Keratinocyte (primary cell): ENCODE data around the gene STS. TPM values are rescaled to one million over a fixed set of nuclear protein-coding genes. Genes with fewer than 3 reads are reported as not detected.
"Not testable (repeated sequence)": the region's sequence is repeated elsewhere in the genome, so short reads cannot be mapped to it uniquely, and the experiment has no call there.

Experiments used
- DNase-seq: peaks from one replicate; pipeline ENCODE4 v3.0.0-alpha.2; 2011; ENCODE audit warnings: low read depth, missing footprints, low spot score
- FAIRE-seq: peaks from 2 replicates; lab custom pipeline; 2011; peaks lifted over from hg19 to GRCh38; lab: Jason Lieb, UNC
- H2AFZ ChIP-seq: 2 replicates; pipeline ENCODE4 v1.6.0; 2012; ENCODE audit warnings: low read length, control low read depth, inconsistent platforms; ENCODE audit not compliant: control insufficient read depth
- H3K27ac ChIP-seq: 2 replicates; pipeline ENCODE4 v1.5.1; 2011; ENCODE audit warnings: low read length; ENCODE audit not compliant: control insufficient read depth, insufficient read depth
- H3K27me3 ChIP-seq: 3 replicates; pipeline ENCODE4 v1.6.0; 2011; ENCODE audit warnings: low read length; ENCODE audit not compliant: control insufficient read depth, insufficient read depth; ENCODE audit errors: extremely low read depth
- H3K36me3 ChIP-seq, 2 experiments: 2 replicates in 1 of 2; 3 replicates in 1 of 2; pipeline ENCODE4 v1.5.1; 2011; ENCODE audit warnings: low read length in 2 of 2, mild to moderate bottlenecking in 1 of 2; ENCODE audit not compliant: control insufficient read depth in 2 of 2, insufficient read depth in 2 of 2; ENCODE audit errors: extremely low read depth in 1 of 2
- H3K4me1 ChIP-seq: 3 replicates; pipeline ENCODE4 v1.5.1; 2011; ENCODE audit warnings: low read length; ENCODE audit not compliant: control insufficient read depth, insufficient read depth; ENCODE audit errors: extremely low read depth
- H3K4me2 ChIP-seq: 3 replicates; pipeline ENCODE4 v1.6.0; 2011; ENCODE audit warnings: low read depth, low read length; ENCODE audit not compliant: control insufficient read depth, insufficient read depth; ENCODE audit errors: extremely low read depth
- H3K4me3 ChIP-seq, 3 experiments: fragments of 200-600 bp in 1 of 3; sonication (generic) in 1 of 3; 2 replicates in 2 of 3; 3 replicates in 1 of 3; pipeline ENCODE4 v1.5.1; 2011 to 2016; ENCODE audit warnings: low read length in 3 of 3, mild to moderate bottlenecking in 3 of 3, control low read depth in 2 of 3, inconsistent platforms in 1 of 3, low read depth in 1 of 3, mixed read lengths in 1 of 3, mixed run types in 1 of 3, moderate library complexity in 1 of 3; ENCODE audit not compliant: control insufficient read depth in 2 of 3, insufficient read depth in 2 of 3; ENCODE audit errors: extremely low read depth in 1 of 3
- H3K79me2 ChIP-seq: 2 replicates; pipeline ENCODE4 v1.6.0; 2012; ENCODE audit warnings: low read length; ENCODE audit not compliant: control insufficient read depth, insufficient read depth
- H3K9ac ChIP-seq: 3 replicates; pipeline ENCODE4 v1.6.0; 2011; ENCODE audit warnings: low read length; ENCODE audit not compliant: control insufficient read depth, insufficient read depth; ENCODE audit errors: extremely low read depth
- H3K9me1 ChIP-seq: 3 replicates; pipeline ENCODE4 v1.6.0; 2011; ENCODE audit warnings: low read length; ENCODE audit not compliant: control insufficient read depth, insufficient read depth; ENCODE audit errors: extremely low read depth
- H3K9me3 ChIP-seq: 2 replicates; pipeline ENCODE4 v1.5.1; 2012; ENCODE audit warnings: low read depth, low read length; ENCODE audit not compliant: control insufficient read depth
- H4K20me1 ChIP-seq: 3 replicates; pipeline ENCODE4 v1.6.0; 2011; ENCODE audit warnings: low read length; ENCODE audit not compliant: control insufficient read depth, insufficient read depth; ENCODE audit errors: extremely low read depth
- EZH2 ChIP-seq: IDR thresholded peaks from one replicate; pipeline ENCODE4 v1.6.1; 2012; ENCODE audit warnings: inconsistent platforms, mild to moderate bottlenecking, low read length, moderate library complexity
- dilution Hi-C: fragments of 300-500 bp; cut with MboI; formaldehyde crosslinking; loops from one replicate; pipeline ENCODE4 v1.7.0; 2020; ENCODE audit warnings: low sequenced_read_pairs; ENCODE audit not compliant: extremely low pct_ligation_motif_present
- polyA plus RNA-seq, 5 experiments: library from polyadenylated mRNA; depleted of rRNA in 3 of 5; stranded (reverse) in 3 of 5; stranded (forward) in 1 of 5; unstranded in 1 of 5; fragments of >200 nt; gene quantifications; 1 replicate in 1 of 5; 2 replicates in 3 of 5; 3 replicates in 1 of 5; pipeline versions ENCODE4 v1.2.1 to v1.2.3, GENCODE V29; 2011 to 2012; ENCODE audit warnings: missing spikeins in 2 of 5, low read depth in 1 of 5, low replicate concordance in 1 of 5
- TF ChIP-seq, protein P1 (sequence below), 3 experiments: IDR thresholded peaks in 1 of 3; conservative IDR thresholded peaks in 1 of 3; optimal IDR thresholded peaks in 1 of 3; 2 replicates in 2 of 3; 3 replicates in 1 of 3; pipeline versions ENCODE3 to v1.5.1; 2011; ENCODE audit warnings: low read length in 3 of 3, mild to moderate bottlenecking in 3 of 3, moderate library complexity in 2 of 3, control low read depth in 1 of 3, inconsistent platforms in 1 of 3; ENCODE audit not compliant: insufficient read depth in 2 of 3; ENCODE audit errors: extremely low read depth in 1 of 3

Gene STS
- polyA plus RNA-seq, 1 donor (not counting 4 experiments of a cell fraction or from before 2014, with no cell fraction given): 2.9 TPM

- TF ChIP-seq, protein P1, sequence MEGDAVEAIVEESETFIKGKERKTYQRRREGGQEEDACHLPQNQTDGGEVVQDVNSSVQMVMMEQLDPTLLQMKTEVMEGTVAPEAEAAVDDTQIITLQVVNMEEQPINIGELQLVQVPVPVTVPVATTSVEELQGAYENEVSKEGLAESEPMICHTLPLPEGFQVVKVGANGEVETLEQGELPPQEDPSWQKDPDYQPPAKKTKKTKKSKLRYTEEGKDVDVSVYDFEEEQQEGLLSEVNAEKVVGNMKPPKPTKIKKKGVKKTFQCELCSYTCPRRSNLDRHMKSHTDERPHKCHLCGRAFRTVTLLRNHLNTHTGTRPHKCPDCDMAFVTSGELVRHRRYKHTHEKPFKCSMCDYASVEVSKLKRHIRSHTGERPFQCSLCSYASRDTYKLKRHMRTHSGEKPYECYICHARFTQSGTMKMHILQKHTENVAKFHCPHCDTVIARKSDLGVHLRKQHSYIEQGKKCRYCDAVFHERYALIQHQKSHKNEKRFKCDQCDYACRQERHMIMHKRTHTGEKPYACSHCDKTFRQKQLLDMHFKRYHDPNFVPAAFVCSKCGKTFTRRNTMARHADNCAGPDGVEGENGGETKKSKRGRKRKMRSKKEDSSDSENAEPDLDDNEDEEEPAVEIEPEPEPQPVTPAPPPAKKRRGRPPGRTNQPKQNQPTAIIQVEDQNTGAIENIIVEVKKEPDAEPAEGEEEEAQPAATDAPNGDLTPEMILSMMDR (optimal IDR thresholded peaks at IDR 0.05 in 1 of 3, IDR thresholded peaks at IDR 0.05 in 1 of 3, conservative IDR thresholded peaks at IDR 0.05 in 1 of 3; ENCODE audit: extremely low read depth in 1 of 3, insufficient read depth in 2 of 3, low read length in 3 of 3): peak; percentile 50 to 62 (median 51)
- TF ChIP-seq EZH2: no peak
- Histone ChIP-seq H4K20me1 (no peaks in the 10 kb centered on the region), H3K4me3 (no peak overlapping the region), H2AFZ (no peak overlapping the region), H3K9ac (no peak overlapping the region), H3K36me3 (no peaks in the 10 kb centered on the region), H3K9me1 (no peaks in the 10 kb centered on the region), H3K27ac (no peak overlapping the region), H3K9me3 (no peaks in the 10 kb centered on the region), H3K27me3 (no peaks in the 10 kb centered on the region), H3K79me2 (no peaks in the 10 kb centered on the region), H3K4me1 (no peaks in the 10 kb centered on the region), H3K4me2 (no peak overlapping the region)
- FAIRE-seq (no peak), DNase-seq (no peak)
- dilution Hi-C loops: no loop called here
These were observed 23.4 kb downstream of the STS start for GRCh38 chrX:7170898-7171297.

DNA sequence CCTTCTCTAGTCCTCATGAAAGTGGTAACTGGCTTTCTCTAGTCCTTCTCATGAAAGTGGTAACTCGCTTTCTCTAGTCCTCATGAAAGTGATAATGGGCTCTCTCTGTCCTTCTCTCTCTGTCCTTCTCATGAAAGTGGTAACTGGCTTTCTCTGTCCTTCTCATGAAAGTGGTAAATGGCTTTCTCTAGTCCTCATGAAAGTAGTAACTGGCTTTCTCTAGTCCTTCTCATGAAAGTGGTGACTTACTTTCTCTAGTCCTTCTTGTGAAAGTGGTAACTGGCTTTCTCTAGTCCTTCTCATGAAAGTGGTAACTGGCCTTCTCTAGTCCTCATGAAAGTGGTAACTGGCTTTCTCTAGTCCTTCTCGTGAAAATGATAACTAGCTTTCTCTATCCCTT lies 31.3 kb downstream of the STS start:
- H3K27ac ChIP-seq, H3K4me2 ChIP-seq, DNase-seq, H2AFZ ChIP-seq, H3K9me3 ChIP-seq, H3K79me2 ChIP-seq, H3K36me3 ChIP-seq, H4K20me1 ChIP-seq, H3K27me3 ChIP-seq, dilution Hi-C loops, H3K4me3 ChIP-seq, H3K4me1 ChIP-seq, FAIRE-seq, H3K9me1 ChIP-seq, H3K9ac ChIP-seq: not testable (repeated sequence)

DNA sequence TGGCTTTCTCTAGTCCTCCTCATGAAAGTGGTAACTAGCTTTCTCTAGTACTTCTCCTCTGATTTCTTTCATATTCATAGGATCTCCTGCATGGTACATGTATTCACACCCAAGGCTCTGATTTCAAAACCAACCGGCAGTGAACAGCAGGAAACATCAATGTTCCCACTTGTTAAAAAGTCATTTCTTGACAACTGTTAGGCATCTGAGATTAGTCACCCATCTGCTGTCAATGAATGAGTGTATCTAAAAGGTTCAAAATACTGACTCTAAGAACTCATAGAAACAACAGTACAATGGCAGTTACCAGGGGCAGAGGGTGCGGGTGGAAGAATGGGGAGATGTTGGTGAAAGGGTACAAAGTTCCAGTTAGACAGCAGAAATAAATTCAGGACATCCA lies 31.9 kb downstream of the STS start:
- Histone ChIP-seq H3K79me2 (no peaks in the 10 kb centered on the region), H3K9ac (no peak overlapping the region), H2AFZ (no peak overlapping the region), H4K20me1 (no peaks in the 10 kb centered on the region), H3K9me3 (no peaks in the 10 kb centered on the region), H3K9me1 (no peaks in the 10 kb centered on the region), H3K36me3 (no peaks in the 10 kb centered on the region), H3K4me3 (no peak overlapping the region), H3K27me3 (no peaks in the 10 kb centered on the region), H3K4me1 (no peaks in the 10 kb centered on the region), H3K4me2 (no peak overlapping the region), H3K27ac (no peak overlapping the region)
- no peak for DNase-seq
- TF ChIP-seq, protein P1 (optimal IDR thresholded peaks at IDR 0.05 in 1 of 3, IDR thresholded peaks at IDR 0.05 in 1 of 3, conservative IDR thresholded peaks at IDR 0.05 in 1 of 3; ENCODE audit: extremely low read depth in 1 of 3, insufficient read depth in 2 of 3, low read length in 3 of 3): no peak
- TF ChIP-seq EZH2: no peak
- FAIRE-seq: no peak
- dilution Hi-C loops: no loop called here
